Liver (tissue), 9 donors: ENCODE results near the gene YKT6. TPM values are rescaled to one million over a fixed set of nuclear protein-coding genes. Genes with fewer than 3 reads are reported as not detected.

Source experiments
- DNase-seq: peaks from one replicate; pipeline ENCODE4 v3.0.0-alpha.2; 2017; ENCODE audit warnings: low spot score
- H3K27ac ChIP-seq, 2 donors: one replicate each; pipeline ENCODE4 v1.7.0; 2013; ENCODE audit warnings: inconsistent platforms in 2 of 2, low read length in 2 of 2, control low read depth in 1 of 2, low read depth in 1 of 2, mild to moderate bottlenecking in 1 of 2
- H3K27me3 ChIP-seq, 4 donors: one replicate each; pipeline versions ENCODE4 v1.6.1 to v1.7.0; 2013; ENCODE audit warnings: low read length in 3 of 4, inconsistent platforms in 1 of 4, mild to moderate bottlenecking in 1 of 4, moderate library complexity in 1 of 4; ENCODE audit not compliant: control insufficient read depth in 4 of 4, insufficient read depth in 4 of 4
- H3K36me3 ChIP-seq, 4 donors: one replicate each; pipeline versions ENCODE4 v1.6.1 to v1.7.0; 2013; ENCODE audit warnings: low read length in 3 of 4, mild to moderate bottlenecking in 3 of 4, low read depth in 1 of 4, moderate library complexity in 1 of 4; ENCODE audit not compliant: control insufficient read depth in 4 of 4, insufficient read depth in 3 of 4
- H3K4me1 ChIP-seq, 4 donors: one replicate each; pipeline versions ENCODE4 v1.6.1 to v1.7.0; 2013; ENCODE audit warnings: low read length in 3 of 4, mild to moderate bottlenecking in 3 of 4, moderate library complexity in 1 of 4; ENCODE audit not compliant: control insufficient read depth in 4 of 4, insufficient read depth in 4 of 4
- H3K4me3 ChIP-seq, 3 donors: one replicate each; pipeline versions ENCODE4 v1.6.1 to v1.7.0; 2013; ENCODE audit warnings: low read length in 3 of 3, control low read depth in 1 of 3, low read depth in 1 of 3, mild to moderate bottlenecking in 1 of 3
- H3K9ac ChIP-seq, 2 donors: one replicate each; pipeline ENCODE4 v1.7.0; 2013; ENCODE audit warnings: low read length in 2 of 2, mild to moderate bottlenecking in 2 of 2, moderate library complexity in 2 of 2, control low read depth in 1 of 2, low read depth in 1 of 2
- H3K9me3 ChIP-seq, 4 donors: one replicate each; pipeline versions ENCODE4 v1.6.1 to v1.7.0; 2013; ENCODE audit warnings: low read length in 3 of 4; ENCODE audit not compliant: control insufficient read depth in 4 of 4
- ATF3 ChIP-seq: IDR thresholded peaks from 2 replicates; pipeline ENCODE4 v1.6.1; 2016; ENCODE audit warnings: antibody characterized with exemption
- EGR1 ChIP-seq, 2 donors: IDR thresholded peaks; 2 replicates each; pipeline ENCODE4 v1.6.1; 2016 to 2018; ENCODE audit warnings: antibody characterized with exemption in 2 of 2, low read depth in 2 of 2
- FOXA1 ChIP-seq: IDR thresholded peaks from 2 replicates; pipeline ENCODE4 v1.6.1; 2016; ENCODE audit warnings: antibody characterized with exemption
- FOXA2 ChIP-seq: IDR thresholded peaks from 2 replicates; pipeline ENCODE4 v1.6.1; 2016; ENCODE audit warnings: antibody characterized with exemption
- GABPA ChIP-seq, 2 donors: IDR thresholded peaks in 1 of 2; conservative IDR thresholded peaks in 1 of 2; 2 replicates each; pipeline ENCODE4 v1.6.1; 2016; ENCODE audit warnings: antibody characterized with exemption in 2 of 2, mild to moderate bottlenecking in 1 of 2, moderate library complexity in 1 of 2
- HNF4A ChIP-seq, 2 donors: conservative IDR thresholded peaks; 2 replicates each; pipeline ENCODE4 v1.6.1; 2016; ENCODE audit warnings: antibody characterized with exemption in 2 of 2, mild to moderate bottlenecking in 2 of 2
- HNF4G ChIP-seq: IDR thresholded peaks from 2 replicates; pipeline ENCODE4 v1.6.1; 2016; ENCODE audit warnings: antibody characterized with exemption
- JUND ChIP-seq, 2 donors: IDR thresholded peaks; 2 replicates each; pipeline ENCODE4 v1.6.1; 2016; ENCODE audit warnings: antibody characterized with exemption in 2 of 2
- MAX ChIP-seq: IDR thresholded peaks from 2 replicates; pipeline ENCODE4 v1.6.1; 2016; ENCODE audit warnings: antibody characterized with exemption
- NR2F2 ChIP-seq: IDR thresholded peaks from 2 replicates; pipeline ENCODE4 v1.6.1; 2016; ENCODE audit warnings: antibody characterized with exemption
- RAD21 ChIP-seq, 2 donors: IDR thresholded peaks; 2 replicates each; pipeline ENCODE4 v1.6.1; 2016; ENCODE audit warnings: antibody characterized with exemption in 2 of 2, mild to moderate bottlenecking in 2 of 2
- RXRA ChIP-seq, 2 donors: IDR thresholded peaks; 2 replicates each; pipeline ENCODE4 v1.6.1; 2017 to 2018; ENCODE audit warnings: antibody characterized with exemption in 2 of 2, mild to moderate bottlenecking in 1 of 2
- SP1 ChIP-seq: IDR thresholded peaks from 2 replicates; pipeline ENCODE4 v1.6.1; 2018; ENCODE audit warnings: antibody characterized with exemption, mild to moderate bottlenecking
- TAF1 ChIP-seq: conservative IDR thresholded peaks from 2 replicates; pipeline ENCODE4 v1.6.1; 2016; ENCODE audit warnings: antibody characterized with exemption, mild to moderate bottlenecking
- YY1 ChIP-seq: IDR thresholded peaks from 2 replicates; pipeline ENCODE4 v1.6.1; 2016; ENCODE audit warnings: antibody characterized with exemption, mild to moderate bottlenecking
- WGBS: extraction: QIAGEN DNeasy Blood & Tissue Kit; methylation state at CpG from one replicate; pipeline ENCODE4 v1.1.7; 2013; 5-methylcytosine and 5-hydroxymethylcytosine counted together
- polyA plus RNA-seq, 2 donors: library from polyadenylated mRNA; stranded (reverse) in 1 of 2; unstranded in 1 of 2; fragments of 200-250 nt in 1 of 2; fragments of >200 nt in 1 of 2; fragmentation: Nextera tagmentation in 1 of 2; extraction: Ambion mirVana in 1 of 2; gene quantifications; one replicate each; pipeline versions ENCODE4 v1.2.1 to v1.2.3, GENCODE V29; 2013 to 2015
- total RNA-seq, 2 donors: library from RNA; depleted of rRNA; stranded (reverse); fragments of >200 nt; gene quantifications; one replicate each; pipeline ENCODE4 v1.2.3, GENCODE V29; 2014
- TF ChIP-seq, protein P1 (sequence below): IDR thresholded peaks from 2 replicates; pipeline ENCODE4 v1.6.1; 2016; ENCODE audit warnings: antibody characterized with exemption, mild to moderate bottlenecking
- TF ChIP-seq, protein P2 (sequence below): IDR thresholded peaks from 2 replicates; pipeline ENCODE4 v1.6.1; 2016; ENCODE audit warnings: antibody characterized with exemption
- donor health status: healthy.
- donor health status: healthy.
- donor health status: healthy.
- donor health status: healthy.
- donor health status: healthy.

Gene YKT6
- total and polyA plus RNA-seq, 4 donors: 8.1 to 22.0 (median 21.0) TPM

DNA sequence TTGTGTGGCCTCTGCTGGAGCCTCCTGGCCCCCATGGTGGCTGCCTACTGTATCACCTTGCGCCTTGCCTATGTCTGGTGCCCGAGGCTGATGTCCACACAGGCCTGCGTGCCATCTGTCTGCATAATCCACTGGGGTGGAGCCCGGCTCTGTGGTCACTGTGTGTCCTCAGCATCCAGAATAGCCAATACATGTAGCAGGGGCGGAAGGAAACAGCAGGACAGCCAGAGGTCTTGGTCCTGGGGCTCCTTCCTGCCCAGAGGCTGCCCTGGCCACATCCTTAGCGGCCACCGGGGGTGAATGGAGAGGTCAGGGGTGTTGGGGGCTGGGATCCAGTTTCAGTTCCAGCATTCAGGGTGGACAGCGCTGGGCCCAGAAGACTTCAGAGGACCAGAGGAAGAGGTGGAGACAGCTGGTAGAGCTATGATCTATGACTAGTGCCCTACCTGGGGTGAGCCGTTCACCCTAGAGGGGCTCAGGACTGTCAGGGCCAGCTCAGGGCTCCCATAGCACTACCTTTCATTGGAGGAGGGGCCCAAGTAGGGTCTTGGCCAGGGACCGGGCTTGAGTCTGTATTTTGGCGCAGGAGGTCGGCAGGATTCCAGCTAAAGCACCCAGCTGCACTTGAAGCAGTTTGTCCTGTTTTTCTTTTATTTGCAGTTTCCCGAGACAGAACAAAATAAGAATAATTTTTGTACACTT, 15.9 kb downstream of the YKT6 start:
- Histone ChIP-seq H3K4me3 (no peak overlapping the region), H3K9me3 (no peaks in the 10 kb centered on the region), H3K9ac (no peak overlapping the region), H3K36me3 (peaks cover 3 to 15% (median 5%) of the 10 kb centered on the region in 4 donors), H3K4me1 (no peaks in the 10 kb centered on the region), H3K27ac (no peak overlapping the region), H3K27me3 (no peaks in the 10 kb centered on the region)
- 81% methylated on average over 13 of the region's 13 CpGs for WGBS
- DNase-seq: no peak
- TF ChIP-seq ATF3 (no peak), RAD21 (IDR thresholded peaks at IDR 0.05) (peak in 1 of 2 donors; percentile 8), GABPA (IDR thresholded peaks at IDR 0.05 in 1 of 2, conservative IDR thresholded peaks at IDR 0.05 in 1 of 2) (no peak), HNF4A (conservative IDR thresholded peaks at IDR 0.05) (no peak), TAF1 (no peak), NR2F2 (peak; percentile 90), YY1 (no peak), SP1 (no peak), HNF4G (no peak)
- TF ChIP-seq, protein P1, sequence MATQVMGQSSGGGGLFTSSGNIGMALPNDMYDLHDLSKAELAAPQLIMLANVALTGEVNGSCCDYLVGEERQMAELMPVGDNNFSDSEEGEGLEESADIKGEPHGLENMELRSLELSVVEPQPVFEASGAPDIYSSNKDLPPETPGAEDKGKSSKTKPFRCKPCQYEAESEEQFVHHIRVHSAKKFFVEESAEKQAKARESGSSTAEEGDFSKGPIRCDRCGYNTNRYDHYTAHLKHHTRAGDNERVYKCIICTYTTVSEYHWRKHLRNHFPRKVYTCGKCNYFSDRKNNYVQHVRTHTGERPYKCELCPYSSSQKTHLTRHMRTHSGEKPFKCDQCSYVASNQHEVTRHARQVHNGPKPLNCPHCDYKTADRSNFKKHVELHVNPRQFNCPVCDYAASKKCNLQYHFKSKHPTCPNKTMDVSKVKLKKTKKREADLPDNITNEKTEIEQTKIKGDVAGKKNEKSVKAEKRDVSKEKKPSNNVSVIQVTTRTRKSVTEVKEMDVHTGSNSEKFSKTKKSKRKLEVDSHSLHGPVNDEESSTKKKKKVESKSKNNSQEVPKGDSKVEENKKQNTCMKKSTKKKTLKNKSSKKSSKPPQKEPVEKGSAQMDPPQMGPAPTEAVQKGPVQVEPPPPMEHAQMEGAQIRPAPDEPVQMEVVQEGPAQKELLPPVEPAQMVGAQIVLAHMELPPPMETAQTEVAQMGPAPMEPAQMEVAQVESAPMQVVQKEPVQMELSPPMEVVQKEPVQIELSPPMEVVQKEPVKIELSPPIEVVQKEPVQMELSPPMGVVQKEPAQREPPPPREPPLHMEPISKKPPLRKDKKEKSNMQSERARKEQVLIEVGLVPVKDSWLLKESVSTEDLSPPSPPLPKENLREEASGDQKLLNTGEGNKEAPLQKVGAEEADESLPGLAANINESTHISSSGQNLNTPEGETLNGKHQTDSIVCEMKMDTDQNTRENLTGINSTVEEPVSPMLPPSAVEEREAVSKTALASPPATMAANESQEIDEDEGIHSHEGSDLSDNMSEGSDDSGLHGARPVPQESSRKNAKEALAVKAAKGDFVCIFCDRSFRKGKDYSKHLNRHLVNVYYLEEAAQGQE: no peak
- TF ChIP-seq, protein P2, sequence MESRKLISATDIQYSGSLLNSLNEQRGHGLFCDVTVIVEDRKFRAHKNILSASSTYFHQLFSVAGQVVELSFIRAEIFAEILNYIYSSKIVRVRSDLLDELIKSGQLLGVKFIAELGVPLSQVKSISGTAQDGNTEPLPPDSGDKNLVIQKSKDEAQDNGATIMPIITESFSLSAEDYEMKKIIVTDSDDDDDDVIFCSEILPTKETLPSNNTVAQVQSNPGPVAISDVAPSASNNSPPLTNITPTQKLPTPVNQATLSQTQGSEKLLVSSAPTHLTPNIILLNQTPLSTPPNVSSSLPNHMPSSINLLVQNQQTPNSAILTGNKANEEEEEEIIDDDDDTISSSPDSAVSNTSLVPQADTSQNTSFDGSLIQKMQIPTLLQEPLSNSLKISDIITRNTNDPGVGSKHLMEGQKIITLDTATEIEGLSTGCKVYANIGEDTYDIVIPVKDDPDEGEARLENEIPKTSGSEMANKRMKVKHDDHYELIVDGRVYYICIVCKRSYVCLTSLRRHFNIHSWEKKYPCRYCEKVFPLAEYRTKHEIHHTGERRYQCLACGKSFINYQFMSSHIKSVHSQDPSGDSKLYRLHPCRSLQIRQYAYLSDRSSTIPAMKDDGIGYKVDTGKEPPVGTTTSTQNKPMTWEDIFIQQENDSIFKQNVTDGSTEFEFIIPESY: no peak

- Histone ChIP-seq H3K4me1 (no peaks in the 10 kb centered on the region), H3K9me3 (no peaks in the 10 kb centered on the region), H3K9ac (no peak overlapping the region), H3K36me3 (peaks cover 0 to 10% (median 0%) of the 10 kb centered on the region in 4 donors), H3K4me3 (no peak overlapping the region), H3K27ac (no peak overlapping the region), H3K27me3 (no peaks in the 10 kb centered on the region)
- WGBS: 90% methylated on average over 19 of the region's 19 CpGs
- no peak for DNase-seq
- no peak for TF ChIP-seq FOXA1
- no peak for TF ChIP-seq HNF4A (conservative IDR thresholded peaks at IDR 0.05)
- no peak for TF ChIP-seq RAD21 (IDR thresholded peaks at IDR 0.05)
- TF ChIP-seq, protein P1: no peak
- TF ChIP-seq RXRA (IDR thresholded peaks at IDR 0.05): no peak
- TF ChIP-seq, protein P2: no peak
- TF ChIP-seq NR2F2: no peak
- no peak for TF ChIP-seq YY1
- no peak for TF ChIP-seq JUND (IDR thresholded peaks at IDR 0.05)
- TF ChIP-seq FOXA2: no peak
- no peak for TF ChIP-seq MAX
- no peak for TF ChIP-seq SP1
- no peak for TF ChIP-seq GABPA (IDR thresholded peaks at IDR 0.05 in 1 of 2, conservative IDR thresholded peaks at IDR 0.05 in 1 of 2)
- no peak for TF ChIP-seq HNF4G
- TF ChIP-seq EGR1 (IDR thresholded peaks at IDR 0.05; ENCODE audit: low read depth in 2 of 2): no peak
These were observed 16.5 kb downstream of the YKT6 start for GRCh38 chr7:44217223-44217714.
